A172 (cell line): Measurements from ENCODE around the gene TAGLN2. TPM values are rescaled to one million over a fixed set of nuclear protein-coding genes. Genes with fewer than 3 reads are reported as not detected.
A peak's percentile ranks its signal among the peaks of the same experiment; 100 is the strongest.

Experiments used
- DNase-seq: peaks from one replicate; pipeline ENCODE4 v3.0.0-alpha.2; 2015; ENCODE audit warnings: low spot score
- total RNA-seq: library from RNA; depleted of rRNA; stranded (reverse); fragments of >200 nt; shearing (Covaris generic); gene quantifications from 2 replicates; pipeline ENCODE4 v1.2.3, GENCODE V29; 2014; rRNA removed

Gene TAGLN2
- 734 and 929 TPM in 2 replicates for total RNA-seq

DNA sequence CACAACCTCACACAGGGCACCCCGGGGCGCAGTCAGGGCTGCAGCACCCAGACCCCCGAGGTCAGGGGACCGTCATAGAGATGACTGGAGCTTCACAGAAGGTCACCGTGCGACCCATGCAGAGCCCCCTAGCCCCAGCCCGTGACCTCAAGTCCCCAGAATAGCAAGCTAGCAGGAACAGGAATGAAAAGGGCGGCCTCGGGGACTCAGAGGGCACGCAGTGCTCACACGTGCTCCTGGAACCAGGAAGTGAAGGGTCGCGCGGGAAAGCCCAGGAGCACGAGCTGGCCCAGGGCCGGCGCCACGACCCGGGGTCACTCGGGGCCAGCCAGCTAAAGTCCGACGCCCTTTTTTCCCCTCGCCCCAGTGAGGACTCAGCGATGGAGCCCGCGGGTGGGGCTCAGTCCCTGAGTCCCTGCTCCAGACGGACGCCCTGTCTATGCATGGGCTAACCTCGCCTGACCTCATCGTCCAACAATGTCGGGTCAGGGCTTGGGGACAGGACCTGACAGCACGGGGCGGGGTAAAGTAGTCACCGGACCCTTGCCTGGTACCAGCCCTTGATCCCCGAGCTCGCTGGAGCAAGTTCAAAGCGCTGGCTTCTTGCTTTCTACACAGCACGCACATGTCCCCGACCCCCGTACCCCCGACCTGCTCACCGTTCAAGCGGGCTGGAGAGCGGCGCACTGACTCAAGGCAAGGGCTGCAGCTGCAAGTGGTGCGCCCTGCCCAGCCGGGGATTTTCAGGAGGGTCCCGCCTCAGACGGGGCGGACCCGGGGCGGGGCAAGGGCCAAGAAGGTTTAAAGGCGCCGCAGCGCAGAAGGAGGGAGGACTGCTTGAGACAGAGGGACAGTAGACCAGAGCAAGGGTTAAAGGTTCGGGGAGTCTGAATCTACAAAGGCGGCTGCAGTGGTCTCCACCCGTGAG, at the start of gene TAGLN2:
TSS of gene TAGLN2 (minus strand) at position 717 of the 928 bp plus-strand sequence. CDS start 4,998 bp downstream, outside the sequence.
- DNase-seq: peak; percentile 97

- DNase-seq: no peak
Observed at GRCh38 chr1:159974350-159974965, 49.2 kb upstream of the TAGLN2 start.

DNA sequence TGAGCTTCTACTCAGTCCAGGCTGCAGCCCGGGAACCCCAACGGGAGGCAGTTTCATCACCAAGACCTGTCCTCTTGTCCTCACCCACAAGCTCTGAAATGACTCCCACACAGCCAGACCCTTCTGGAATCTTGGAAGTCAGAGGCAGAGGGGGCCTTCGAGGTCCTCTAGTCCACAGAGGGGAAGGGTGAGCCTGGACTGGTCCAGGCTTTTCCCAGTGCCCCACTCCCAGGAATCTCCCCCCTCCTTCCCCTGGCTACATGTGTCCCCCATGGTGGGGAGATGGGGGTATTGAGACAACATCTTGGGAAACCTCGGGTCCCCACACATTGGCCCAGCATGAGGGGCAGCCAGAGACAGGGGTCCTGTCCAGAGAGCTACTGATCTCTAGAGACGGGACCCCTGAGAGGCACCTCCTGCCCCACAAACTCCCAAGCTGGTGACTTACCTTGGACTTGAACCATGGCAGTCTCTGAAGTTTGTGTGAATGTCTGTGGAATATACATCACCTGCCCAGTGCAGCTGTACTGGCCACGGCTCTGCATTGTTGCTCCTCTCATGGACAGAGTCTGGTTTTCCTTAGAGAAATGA, 48.1 kb upstream of the TAGLN2 start:
- no peak for DNase-seq

GRCh38 chr1:159972443-159973205, 47.3 kb upstream of the TAGLN2 start:
- DNase-seq: no peak

DNA sequence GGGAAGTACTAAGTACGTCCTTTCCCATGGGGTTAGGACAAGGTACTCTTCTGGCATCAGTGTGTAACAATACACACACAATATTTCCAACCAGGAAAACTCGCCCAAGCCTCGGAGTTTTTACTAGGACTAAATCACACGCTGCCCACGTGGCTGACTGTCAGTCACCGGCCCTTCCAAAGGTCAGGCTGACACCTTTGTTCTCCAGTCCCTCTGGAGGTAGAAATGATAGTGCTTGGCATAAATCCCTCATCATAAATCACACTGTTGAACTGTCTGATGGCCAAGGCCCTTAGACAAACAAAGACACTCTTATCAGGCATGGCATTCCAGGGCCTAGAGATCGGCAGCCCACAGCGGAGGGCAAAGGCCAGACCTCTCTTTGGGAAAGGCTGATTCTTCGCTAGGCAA, 45.6 kb upstream of the TAGLN2 start:
- peak; percentile 23 for DNase-seq

GRCh38 chr1:159968901-159969300, 43.6 kb upstream of the TAGLN2 start:
- DNase-seq: no peak

DNA sequence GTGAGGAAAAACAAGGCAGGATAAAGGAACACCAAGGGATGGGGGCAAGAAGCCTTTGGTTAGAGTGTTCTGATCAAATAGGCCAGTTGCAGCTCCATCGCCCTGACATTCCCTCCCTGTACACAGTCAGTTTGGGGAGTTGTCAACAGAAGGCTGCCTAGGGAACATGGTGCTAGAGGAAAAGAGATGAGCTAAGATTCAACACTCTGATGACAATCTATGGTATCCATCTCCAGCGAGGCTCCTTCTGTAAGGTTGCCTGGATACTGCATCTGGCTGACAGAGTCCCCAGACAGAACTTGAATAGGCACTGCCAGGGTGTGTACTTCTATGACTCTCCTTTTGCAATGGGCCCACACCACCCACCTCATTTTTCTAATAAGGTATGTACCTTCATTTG, 40.0 kb upstream of the TAGLN2 start:
- no peak for DNase-seq

- no peak for DNase-seq
Observed at GRCh38 chr1:159964144-159964543, 38.8 kb upstream of the TAGLN2 start.

DNA sequence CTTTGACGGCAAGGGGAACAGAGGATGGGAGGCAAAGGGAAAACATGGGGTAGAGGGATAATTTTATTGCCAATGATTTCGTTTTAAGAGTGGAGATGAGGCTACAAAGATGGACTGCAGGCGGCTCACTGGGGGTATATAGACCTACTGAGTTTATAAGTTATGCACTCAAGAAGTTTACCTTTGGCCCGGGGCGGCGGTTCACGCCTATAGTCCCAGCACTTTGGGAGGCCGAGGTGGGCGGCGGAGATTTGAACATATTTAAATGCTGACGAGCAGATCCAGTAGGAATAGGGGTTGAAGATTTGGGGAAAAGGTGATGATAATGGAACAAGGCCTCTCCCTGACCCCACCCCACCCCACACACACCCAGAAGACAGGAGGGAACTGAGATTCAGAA, 36.9 kb upstream of the TAGLN2 start:
- DNase-seq: no peak

DNA sequence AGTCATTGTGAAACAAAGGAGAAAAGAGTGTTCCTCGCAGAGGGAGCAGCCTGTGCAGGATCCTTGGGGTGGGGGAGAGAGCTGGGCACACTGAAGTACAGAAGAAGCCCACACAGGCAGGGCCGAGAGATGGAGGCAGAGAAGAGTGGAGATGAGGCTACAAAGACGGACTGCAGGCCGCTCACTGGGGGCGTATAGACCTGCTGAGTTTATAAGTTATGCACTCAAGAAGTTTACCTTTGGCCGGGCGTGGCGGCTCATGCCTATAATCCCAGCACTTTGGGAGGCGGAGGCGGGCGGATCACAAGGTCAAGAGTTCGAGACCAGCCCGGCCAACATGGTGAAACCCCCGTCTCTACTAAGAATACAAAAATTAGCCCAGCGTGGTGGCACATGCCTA, 36.3 kb upstream of the TAGLN2 start:
- no peak for DNase-seq

DNA sequence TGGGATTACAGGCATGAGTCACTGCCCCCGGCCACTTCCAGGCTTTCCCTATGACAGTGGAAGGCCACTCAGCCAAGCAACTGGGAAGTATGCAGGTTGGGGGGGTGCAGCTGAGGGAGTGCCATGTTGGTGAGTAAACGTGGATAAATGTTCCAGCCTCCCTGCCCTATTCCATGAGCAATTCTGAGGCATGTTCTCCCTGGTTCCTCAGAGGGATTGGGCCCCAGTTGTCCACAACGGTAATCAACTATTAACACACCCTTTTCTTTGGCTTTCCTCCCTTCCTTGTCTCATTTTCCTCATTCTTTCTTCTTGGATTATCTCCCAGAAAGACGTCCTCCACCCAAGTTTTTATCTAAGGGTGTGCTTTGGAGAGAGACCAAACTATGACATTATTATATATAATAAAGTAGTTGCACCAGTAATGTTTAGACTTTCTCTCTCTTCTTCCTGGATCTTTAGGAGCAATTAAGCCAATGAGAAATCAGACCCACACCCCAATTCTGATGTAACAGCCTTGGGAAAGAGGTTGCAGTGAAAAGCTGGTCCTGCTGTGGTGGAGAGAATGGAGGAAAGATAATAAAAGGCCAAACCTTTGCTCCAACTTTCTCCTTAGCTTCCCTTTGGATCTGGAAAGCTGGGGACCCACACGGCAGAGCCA, 35.5 kb upstream of the TAGLN2 start:
- peak; percentile 97 for DNase-seq

DNA sequence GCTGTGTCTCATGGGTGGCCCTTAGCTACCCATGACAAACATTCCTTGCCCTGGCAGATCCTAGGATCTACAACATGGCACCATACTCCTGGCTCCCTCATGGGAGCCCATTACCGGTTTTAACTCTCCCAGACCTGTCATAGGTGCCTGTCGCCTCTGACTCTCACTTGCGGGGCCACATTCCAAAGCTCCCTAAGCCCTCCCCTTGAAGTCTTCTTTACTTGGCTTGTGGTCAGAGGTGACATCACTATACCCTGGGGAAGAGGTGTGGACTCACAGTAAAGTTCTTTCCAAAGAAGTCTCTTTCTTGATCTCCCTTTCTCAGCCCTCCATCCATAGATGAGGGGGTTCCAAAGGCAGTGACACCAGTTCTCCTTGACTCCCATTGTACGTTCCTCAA, 34.1 kb upstream of the TAGLN2 start:
- DNase-seq: peak; percentile 56

- no peak for DNase-seq
Observed at GRCh38 chr1:159958719-159959380, 33.5 kb upstream of the TAGLN2 start.

DNA sequence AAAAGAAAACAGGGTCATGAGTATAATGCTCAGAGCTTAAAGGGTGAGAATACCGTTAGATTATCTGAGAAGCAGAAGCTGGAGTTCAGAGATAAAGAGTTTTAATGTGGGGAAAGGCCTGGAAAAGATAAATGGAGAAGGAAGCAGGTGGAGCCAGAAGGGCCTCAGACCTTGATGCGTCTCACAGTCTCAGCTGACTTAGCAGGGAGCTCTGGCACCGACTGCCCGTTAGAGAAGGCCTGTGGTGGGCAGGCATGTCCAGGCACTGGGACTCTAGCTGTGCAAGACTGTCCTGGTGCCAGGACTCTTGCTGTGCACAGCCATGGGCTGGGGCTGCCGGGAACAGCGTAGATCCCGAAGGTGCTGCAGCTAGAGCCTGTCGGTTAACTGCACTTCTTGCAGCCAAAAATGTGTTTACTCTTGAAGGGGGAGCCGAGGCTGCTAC, 32.5 kb upstream of the TAGLN2 start:
- no peak for DNase-seq

DNA sequence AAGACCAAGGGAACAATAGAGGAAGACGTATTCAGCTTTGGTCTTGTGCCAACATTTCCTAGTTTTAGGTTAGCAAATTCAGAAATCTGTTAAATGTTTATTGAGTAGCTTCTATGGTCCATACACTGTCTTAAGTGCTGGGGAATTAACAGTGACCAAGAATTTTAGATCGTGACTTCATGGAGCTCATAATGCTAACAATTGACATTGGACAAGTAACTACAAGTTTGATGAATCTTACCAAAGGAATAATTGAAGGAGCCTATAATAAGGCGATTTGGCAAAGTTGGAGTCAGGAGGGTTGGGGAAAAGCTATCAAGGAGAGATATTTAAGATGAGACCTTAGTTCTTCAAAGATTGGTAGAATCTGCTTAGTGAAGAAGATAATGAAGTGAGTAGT, 30.1 kb upstream of the TAGLN2 start:
- DNase-seq: no peak

- peak; percentile 78 for DNase-seq
Observed at GRCh38 chr1:159953536-159954515, 28.5 kb upstream of the TAGLN2 start, which contains the start of gene SLAMF9. Gene SLAMF9, minus strand, starts transcription at chr1:159954237. Its CDS starts 100 bp downstream, at chr1:159954137.

DNA sequence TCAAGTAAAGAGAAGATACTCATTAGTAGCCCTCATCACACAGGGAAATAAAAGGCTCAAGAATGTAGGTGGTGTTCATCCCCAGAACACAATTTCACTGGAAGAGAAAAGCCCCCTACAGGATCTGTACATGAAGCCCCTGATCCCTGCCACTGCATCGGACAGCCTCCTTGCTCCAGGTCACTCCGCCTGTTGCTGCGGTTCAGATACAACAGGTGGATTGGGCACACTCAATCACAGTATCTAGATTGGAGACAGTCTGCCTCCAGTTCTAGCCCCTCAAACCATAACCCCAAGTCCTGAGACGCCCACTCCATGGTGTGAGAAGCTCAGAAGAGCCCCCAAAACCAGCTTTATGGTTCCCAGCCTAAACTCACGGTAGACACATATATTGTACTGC, 27.6 kb upstream of the TAGLN2 start:
- no peak for DNase-seq

- DNase-seq: no peak
Observed at GRCh38 chr1:159951551-159951950, 26.2 kb upstream of the TAGLN2 start.

DNA sequence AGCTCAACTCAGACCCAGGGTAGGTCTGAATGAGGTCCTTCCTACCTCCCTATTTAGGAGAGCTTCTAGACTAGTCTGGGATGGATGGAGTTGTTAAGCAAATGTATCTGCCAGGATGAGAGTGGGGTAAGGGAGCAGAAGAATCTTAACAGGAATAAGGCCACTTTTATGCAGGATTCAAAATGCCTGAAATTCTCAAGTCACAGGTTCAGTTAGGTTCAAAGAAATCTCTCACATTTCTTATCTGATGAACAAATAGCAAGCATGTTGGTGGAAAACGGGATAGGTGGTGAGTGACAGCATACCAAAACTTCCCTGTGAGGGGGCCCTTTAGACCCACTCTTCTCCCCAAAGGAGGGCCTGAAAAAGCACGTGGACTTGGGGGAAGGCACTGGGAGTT, 25.7 kb upstream of the TAGLN2 start:
- no peak for DNase-seq
